OCI-LY7 (cell line): Measurements from ENCODE around the gene NNT. TPM values are rescaled to one million over a fixed set of nuclear protein-coding genes. Genes with fewer than 3 reads are reported as not detected.

Experiments
- BruUV-seq: library from RNA; stranded (reverse); fragments of 400-500 nt; replicated peaks from 2 replicates; lab custom pipeline; 2021; lab: Mats Ljungman, UMichigan
- CTCF ChIA-PET: fragments of 300-600 bp; sonication (Branson Sonifier 250); formaldehyde crosslinking; loops from one replicate; lab custom pipeline; 2022; ENCODE audit warnings: antibody characterized with exemption; ENCODE audit not compliant: unreplicated experiment; lab: Charles Lee
- POLR2A ChIA-PET: fragments of 300-600 bp; sonication (Branson Sonifier 250); formaldehyde crosslinking; loops from one replicate; lab custom pipeline; 2022; ENCODE audit warnings: antibody characterized with exemption; lab: Charles Lee
- DNase-seq: peaks from one replicate; pipeline ENCODE4 v3.0.0-alpha.2; 2015; ENCODE audit warnings: low spot score
- H2AFZ ChIP-seq: fragments of 200-600 bp; sonication (generic), shearing (Covaris generic); 2 replicates; pipeline ENCODE4 v1.6.1; 2014; ENCODE audit warnings: mild to moderate bottlenecking, antibody characterized with exemption, low read length, moderate library complexity
- H3K27ac ChIP-seq: fragments of 200-600 bp; sonication (generic); 2 replicates; pipeline ENCODE4 v1.5.1; 2014; ENCODE audit warnings: mixed run types, low read depth, mild to moderate bottlenecking, moderate library complexity, low read length, inconsistent platforms; ENCODE audit not compliant: poor library complexity, severe bottlenecking
- H3K36me3 ChIP-seq: fragments of 200-600 bp; sonication (generic); 2 replicates; pipeline ENCODE4 v1.6.1; 2014; ENCODE audit warnings: mild to moderate bottlenecking, antibody characterized with exemption, low read length, moderate library complexity, mixed read lengths; ENCODE audit not compliant: insufficient read depth
- H3K4me1 ChIP-seq: fragments of 200-600 bp; sonication (generic); 2 replicates; pipeline ENCODE4 v1.5.1; 2014; ENCODE audit warnings: mild to moderate bottlenecking, low read length; ENCODE audit not compliant: insufficient read depth, poor library complexity, severe bottlenecking
- H3K4me2 ChIP-seq: fragments of 200-600 bp; sonication (generic); 2 replicates; pipeline ENCODE4 v1.6.1; 2014; ENCODE audit warnings: mild to moderate bottlenecking, low read length
- H3K4me3 ChIP-seq: fragments of 200-600 bp; sonication (generic); 2 replicates; pipeline ENCODE4 v1.5.1; 2014; ENCODE audit warnings: mild to moderate bottlenecking, low read depth, low read length; ENCODE audit not compliant: poor library complexity, severe bottlenecking
- H3K79me2 ChIP-seq: fragments of 200-600 bp; sonication (generic); 2 replicates; pipeline ENCODE4 v1.6.1; 2016; ENCODE audit warnings: low read depth, mild to moderate bottlenecking, low read length, moderate library complexity, mixed read lengths; ENCODE audit not compliant: insufficient read depth
- H3K9me2 ChIP-seq: fragments of 200-600 bp; sonication (generic); 2 replicates; pipeline ENCODE4 v1.6.1; 2016; ENCODE audit warnings: mild to moderate bottlenecking, low read length, mixed read lengths; ENCODE audit not compliant: insufficient read depth
- H3K9me3 ChIP-seq: fragments of 200-600 bp; sonication (generic); 2 replicates; pipeline ENCODE4 v1.6.1; 2014; ENCODE audit warnings: mild to moderate bottlenecking, mixed run types, low read length, mixed read lengths
- H4K20me1 ChIP-seq: fragments of 200-600 bp; sonication (generic); 2 replicates; pipeline ENCODE4 v1.6.1; 2014; ENCODE audit warnings: mild to moderate bottlenecking, antibody characterized with exemption, low read length, moderate library complexity, mixed read lengths; ENCODE audit not compliant: insufficient read depth
- CTCF ChIP-seq: fragments of 200-600 bp; sonication (generic); conservative IDR thresholded peaks from 2 replicates; pipeline ENCODE4 v1.5.1; 2014; ENCODE audit warnings: mild to moderate bottlenecking, antibody characterized with exemption, low read length, moderate library complexity, mixed read lengths
- EZH2phosphoT487 ChIP-seq: fragments of 200-600 bp; sonication (generic); IDR thresholded peaks from 2 replicates; pipeline ENCODE4 v1.6.1; 2018; ENCODE audit warnings: low read depth, borderline replicate concordance, mild to moderate bottlenecking, mixed run types, antibody characterized with exemption, low read length, moderate library complexity, mixed read lengths
- intact Hi-C: fragments of 100-400 bp; cut with micrococcal nuclease; formaldehyde crosslinking; loops from one replicate; pipeline ENCODE4 v1.10.0; 2022; ENCODE audit not compliant: unreplicated experiment
- total RNA-seq, 2 experiments: library from RNA; depleted of rRNA in 1 of 2; stranded (reverse); fragments of >200 nt in 1 of 2; shearing (Covaris generic) in 1 of 2; gene quantifications; 2 replicates each; pipeline ENCODE4 v1.2.3, GENCODE V29; 2014 to 2022

Gene NNT
- total RNA-seq, 2 experiments from 2014 or later = 33.6 to 98.3 TPM

- no peak overlapping the region for H2AFZ ChIP-seq
- no peak overlapping the region for H3K27ac ChIP-seq
- no peaks in the 10 kb centered on the region for H3K79me2 ChIP-seq
- ChIA-PET CTCF (interaction anchor here (0.5 kb wide), 1 partner anchor 14 kb away, joined by 6 read pairs; the partner anchor contains the start of gene NNT), POLR2A (interaction anchor here (0.9 to 1.6 kb wide), 3 partner anchors 11 to 132 kb away, joined by 3 to 5 read pairs (median 3); partner anchors contain the start of genes NNT and TMEM267)
- no peak overlapping the region for H3K4me3 ChIP-seq
- peaks cover 69% of the 10 kb centered on the region for H3K36me3 ChIP-seq
- no peak for DNase-seq
- no peaks in the 10 kb centered on the region for H3K4me1 ChIP-seq
- no peak overlapping the region for H3K4me2 ChIP-seq
- intact Hi-C loops = no loop called here
- no peaks in the 10 kb centered on the region for H3K9me3 ChIP-seq
- no TSS peak for BruUV-seq
- no peaks in the 10 kb centered on the region for H4K20me1 ChIP-seq
- H3K9me2 ChIP-seq = no peaks in the 10 kb centered on the region
- TF ChIP-seq EZH2phosphoT487 (no peak), CTCF (no peak)
Measured at GRCh38 chr5:43616535-43616934, 13.6 kb downstream of the NNT start.

GRCh38 chr5:43619380-43619779, 16.4 kb downstream of the NNT start:
- no TSS peak for BruUV-seq
- ChIA-PET CTCF (no interaction called here), POLR2A (interaction anchor here (1.3 kb wide), 1 partner anchor 18 kb away, joined by 5 read pairs; no protein-coding TSS in a partner anchor)
- no peaks in the 10 kb centered on the region for H4K20me1 ChIP-seq
- no peak overlapping the region for H3K4me3 ChIP-seq
- peaks cover 58% of the 10 kb centered on the region for H3K36me3 ChIP-seq
- H3K4me1 ChIP-seq = no peaks in the 10 kb centered on the region
- no peaks in the 10 kb centered on the region for H3K9me2 ChIP-seq
- TF ChIP-seq CTCF = no peak
- TF ChIP-seq EZH2phosphoT487 = no peak
- H3K27ac ChIP-seq = no peak overlapping the region
- no peaks in the 10 kb centered on the region for H3K9me3 ChIP-seq
- H3K79me2 ChIP-seq = no peaks in the 10 kb centered on the region
- DNase-seq = no peak
- no peak overlapping the region for H2AFZ ChIP-seq
- no peak overlapping the region for H3K4me2 ChIP-seq
- intact Hi-C loops = no loop called here

- intact Hi-C loops = no loop called here
- TF ChIP-seq CTCF (no peak), EZH2phosphoT487 (no peak)
- no peaks in the 10 kb centered on the region for H3K79me2 ChIP-seq
- H2AFZ ChIP-seq = no peak overlapping the region
- H3K4me1 ChIP-seq = no peaks in the 10 kb centered on the region
- H3K4me3 ChIP-seq = no peak overlapping the region
- no TSS peak for BruUV-seq
- no peak for DNase-seq
- H3K9me2 ChIP-seq = no peaks in the 10 kb centered on the region
- ChIA-PET POLR2A (no interaction called here), CTCF (interaction anchor here (1.0 kb wide), 1 partner anchor 11 kb away, joined by 4 read pairs; no protein-coding TSS in a partner anchor)
- H3K9me3 ChIP-seq = no peaks in the 10 kb centered on the region
- no peaks in the 10 kb centered on the region for H4K20me1 ChIP-seq
- no peak overlapping the region for H3K27ac ChIP-seq
- peaks cover 60% of the 10 kb centered on the region for H3K36me3 ChIP-seq
- no peak overlapping the region for H3K4me2 ChIP-seq
Measured at GRCh38 chr5:43619911-43620310, 16.9 kb downstream of the NNT start.
